Measurements from ENCODE around the gene CHST11.

- TF ChIP-seq CTCF (IDR thresholded peaks at IDR 0.05) (no peak), POLR2AphosphoS5 (IDR thresholded peaks at IDR 0.05) (no peak), EP300 (IDR thresholded peaks at IDR 0.05) (no peak), POLR2A (IDR thresholded peaks at IDR 0.05; ENCODE audit: low read depth) (no peak)
Observed at GRCh38 chr12:104423809-104424208, 32.9 kb upstream of the CHST11 start.

All from esophagus muscularis mucosa (tissue), 4 donors.